Measurements from ENCODE around the gene RPL6.

Gene RPL6

GRCh38 chr12:112425582-112426382 is 16.4 kb upstream of the RPL6 start:
- Histone ChIP-seq H3K4me2 (ENCODE audit: low read length) (no peak overlapping the region), H2BK15ac (replicated peaks; ENCODE audit: low read depth) (no peak overlapping the region), H3K18ac (ENCODE audit: low read length) (no peak overlapping the region), H2AK5ac (ENCODE audit: low read length) (no peak overlapping the region), H3K4ac (ENCODE audit: low read depth, low read length) (no peak overlapping the region), H2BK5ac (ENCODE audit: low read length) (no peak overlapping the region), H3K23ac (ENCODE audit: low read length) (no peak overlapping the region), H3K36me3 (ENCODE audit: control insufficient read depth, insufficient read depth, low read length) (no peaks in the 10 kb centered on the region), H4K5ac (ENCODE audit: low read length) (no peak overlapping the region), H4K8ac (ENCODE audit: low read depth, low read length) (no peak overlapping the region), H3K56ac (ENCODE audit: low read length) (no peak overlapping the region), H3K27ac (ENCODE audit: low read depth, low read length) (no peak overlapping the region), H3K27me3 (ENCODE audit: insufficient read depth, low read length, poor library complexity) (no peaks in the 10 kb centered on the region), H3K79me1 (ENCODE audit: low read length) (peaks cover 8% of the 10 kb centered on the region), H3K9ac (ENCODE audit: low read length) (no peak overlapping the region), H2BK120ac (ENCODE audit: low read depth, low read length) (no peak overlapping the region), H3K4me1 (ENCODE audit: control insufficient read depth, low read depth, low read length) (no peaks in the 10 kb centered on the region), H3K4me3 (ENCODE audit: low read length) (no peak overlapping the region), H3K79me2 (ENCODE audit: control insufficient read depth, insufficient read depth, low read length) (peaks cover 56% of the 10 kb centered on the region)
- no CpG with 5 or more reads among the region's 7 CpGs for WGBS (ENCODE audit: extremely low coverage, insufficient coverage, low lambda C conversion rate)
- DNase-seq, result no peak

GRCh38 chr12:112424126-112424525 is 14.7 kb upstream of the RPL6 start:
- Histone ChIP-seq H3K4me1 (ENCODE audit: control insufficient read depth, low read depth, low read length) (no peaks in the 10 kb centered on the region), H3K4me2 (ENCODE audit: low read length) (no peak overlapping the region), H2BK15ac (replicated peaks; ENCODE audit: low read depth) (no peak overlapping the region), H4K5ac (ENCODE audit: low read length) (no peak overlapping the region), H2BK120ac (ENCODE audit: low read depth, low read length) (no peak overlapping the region), H2AK5ac (ENCODE audit: low read length) (no peak overlapping the region), H3K56ac (ENCODE audit: low read length) (no peak overlapping the region), H3K4ac (ENCODE audit: low read depth, low read length) (no peak overlapping the region), H3K18ac (ENCODE audit: low read length) (no peak overlapping the region), H3K36me3 (ENCODE audit: control insufficient read depth, insufficient read depth, low read length) (no peaks in the 10 kb centered on the region), H2BK5ac (ENCODE audit: low read length) (no peak overlapping the region), H3K9ac (ENCODE audit: low read length) (no peak overlapping the region), H3K23ac (ENCODE audit: low read length) (no peak overlapping the region), H3K79me2 (ENCODE audit: control insufficient read depth, insufficient read depth, low read length) (peaks cover 68% of the 10 kb centered on the region), H4K8ac (ENCODE audit: low read depth, low read length) (no peak overlapping the region), H3K27ac (ENCODE audit: low read depth, low read length) (no peak overlapping the region), H3K4me3 (ENCODE audit: low read length) (no peak overlapping the region), H3K27me3 (ENCODE audit: insufficient read depth, low read length, poor library complexity) (no peaks in the 10 kb centered on the region), H3K79me1 (ENCODE audit: low read length) (peaks cover 13% of the 10 kb centered on the region)
- no peak for DNase-seq
- no CpG with 5 or more reads among the region's 3 CpGs for WGBS (ENCODE audit: extremely low coverage, insufficient coverage, low lambda C conversion rate)

- no peak overlapping the region for H3K4ac ChIP-seq (ENCODE audit: low read depth, low read length)
- no CpG with 5 or more reads among the region's 5 CpGs for WGBS (ENCODE audit: extremely low coverage, insufficient coverage, low lambda C conversion rate)
- no peak overlapping the region for H3K56ac ChIP-seq (ENCODE audit: low read length)
- no peak overlapping the region for H2BK15ac ChIP-seq (replicated peaks; ENCODE audit: low read depth)
- H3K27ac ChIP-seq (ENCODE audit: low read depth, low read length), result no peak overlapping the region
- no peak overlapping the region for H3K18ac ChIP-seq (ENCODE audit: low read length)
- H4K5ac ChIP-seq (ENCODE audit: low read length), result no peak overlapping the region
- H2BK5ac ChIP-seq (ENCODE audit: low read length), result no peak overlapping the region
- no peak overlapping the region for H3K23ac ChIP-seq (ENCODE audit: low read length)
- peaks cover 13% of the 10 kb centered on the region for H3K79me1 ChIP-seq (ENCODE audit: low read length)
- no peaks in the 10 kb centered on the region for H3K4me1 ChIP-seq (ENCODE audit: control insufficient read depth, low read depth, low read length)
- no peak overlapping the region for H3K9ac ChIP-seq (ENCODE audit: low read length)
- no peak overlapping the region for H2AK5ac ChIP-seq (ENCODE audit: low read length)
- H3K27me3 ChIP-seq (ENCODE audit: insufficient read depth, low read length, poor library complexity), result no peaks in the 10 kb centered on the region
- H2BK120ac ChIP-seq (ENCODE audit: low read depth, low read length), result no peak overlapping the region
- H3K36me3 ChIP-seq (ENCODE audit: control insufficient read depth, insufficient read depth, low read length), result no peaks in the 10 kb centered on the region
- no peak overlapping the region for H3K4me2 ChIP-seq (ENCODE audit: low read length)
- no peak overlapping the region for H3K4me3 ChIP-seq (ENCODE audit: low read length)
- H4K8ac ChIP-seq (ENCODE audit: low read depth, low read length), result no peak overlapping the region
- peaks cover 65% of the 10 kb centered on the region for H3K79me2 ChIP-seq (ENCODE audit: control insufficient read depth, insufficient read depth, low read length)
- DNase-seq, result peak; percentile 20
These were observed 13.1 kb upstream of the RPL6 start for GRCh38 chr12:112422531-112422930.

- H2BK120ac ChIP-seq (ENCODE audit: low read depth, low read length), result no peak overlapping the region
- H3K4me3 ChIP-seq (ENCODE audit: low read length), result no peak overlapping the region
- no peak overlapping the region for H2BK15ac ChIP-seq (replicated peaks; ENCODE audit: low read depth)
- H3K36me3 ChIP-seq (ENCODE audit: control insufficient read depth, insufficient read depth, low read length), result no peaks in the 10 kb centered on the region
- no peak overlapping the region for H3K18ac ChIP-seq (ENCODE audit: low read length)
- no peak overlapping the region for H3K9ac ChIP-seq (ENCODE audit: low read length)
- no peak overlapping the region for H2AK5ac ChIP-seq (ENCODE audit: low read length)
- no peak overlapping the region for H3K27ac ChIP-seq (ENCODE audit: low read depth, low read length)
- peaks cover 13% of the 10 kb centered on the region for H3K79me1 ChIP-seq (ENCODE audit: low read length)
- H3K56ac ChIP-seq (ENCODE audit: low read length), result no peak overlapping the region
- H3K79me2 ChIP-seq (ENCODE audit: control insufficient read depth, insufficient read depth, low read length), result peaks cover 58% of the 10 kb centered on the region
- no peak overlapping the region for H4K8ac ChIP-seq (ENCODE audit: low read depth, low read length)
- no peak overlapping the region for H3K4me2 ChIP-seq (ENCODE audit: low read length)
- H3K4me1 ChIP-seq (ENCODE audit: control insufficient read depth, low read depth, low read length), result no peaks in the 10 kb centered on the region
- no peak overlapping the region for H3K23ac ChIP-seq (ENCODE audit: low read length)
- H2BK5ac ChIP-seq (ENCODE audit: low read length), result no peak overlapping the region
- no peak overlapping the region for H3K4ac ChIP-seq (ENCODE audit: low read depth, low read length)
- no peak for DNase-seq
- no peak overlapping the region for H4K5ac ChIP-seq (ENCODE audit: low read length)
- H3K27me3 ChIP-seq (ENCODE audit: insufficient read depth, low read length, poor library complexity), result no peaks in the 10 kb centered on the region
- WGBS (ENCODE audit: extremely low coverage, insufficient coverage, low lambda C conversion rate), result no CpG with 5 or more reads among the region's 1 CpG
These were observed 12.0 kb upstream of the RPL6 start for GRCh38 chr12:112421363-112421762.

GRCh38 chr12:112420740-112421139 is 11.3 kb upstream of the RPL6 start:
- Histone ChIP-seq H4K5ac (ENCODE audit: low read length) (no peak overlapping the region), H2BK5ac (ENCODE audit: low read length) (no peak overlapping the region), H3K23ac (ENCODE audit: low read length) (no peak overlapping the region), H2AK5ac (ENCODE audit: low read length) (no peak overlapping the region), H2BK15ac (replicated peaks; ENCODE audit: low read depth) (no peak overlapping the region), H3K36me3 (ENCODE audit: control insufficient read depth, insufficient read depth, low read length) (no peaks in the 10 kb centered on the region), H4K8ac (ENCODE audit: low read depth, low read length) (no peak overlapping the region), H3K79me2 (ENCODE audit: control insufficient read depth, insufficient read depth, low read length) (peaks cover 53% of the 10 kb centered on the region), H3K9ac (ENCODE audit: low read length) (no peak overlapping the region), H3K79me1 (ENCODE audit: low read length) (peaks cover 13% of the 10 kb centered on the region), H3K27me3 (ENCODE audit: insufficient read depth, low read length, poor library complexity) (no peaks in the 10 kb centered on the region), H3K18ac (ENCODE audit: low read length) (no peak overlapping the region), H2BK120ac (ENCODE audit: low read depth, low read length) (no peak overlapping the region), H3K4me1 (ENCODE audit: control insufficient read depth, low read depth, low read length) (no peaks in the 10 kb centered on the region), H3K27ac (ENCODE audit: low read depth, low read length) (no peak overlapping the region), H3K56ac (ENCODE audit: low read length) (no peak overlapping the region), H3K4ac (ENCODE audit: low read depth, low read length) (no peak overlapping the region), H3K4me3 (ENCODE audit: low read length) (no peak overlapping the region), H3K4me2 (ENCODE audit: low read length) (no peak overlapping the region)
- WGBS (ENCODE audit: extremely low coverage, insufficient coverage, low lambda C conversion rate), result no CpG with 5 or more reads among the region's 3 CpGs
- DNase-seq, result no peak
